Epithelial cell of prostate (primary cell): ENCODE data around the gene EME1.
"Not testable (repeated sequence)": the region's sequence is repeated elsewhere in the genome, so short reads cannot be mapped to it uniquely, and the experiment has no call there.

ENCODE experiments used
- DNase-seq: peaks from one replicate; pipeline ENCODE4 v3.0.0-alpha.2; 2011; ENCODE audit warnings: low read depth, low spot score
- H3K27ac ChIP-seq: fragments of 450-650 bp; 2 replicates; pipeline ENCODE4 v1.5.1; 2017; ENCODE audit warnings: mild to moderate bottlenecking

The EME1 gene, protein sequence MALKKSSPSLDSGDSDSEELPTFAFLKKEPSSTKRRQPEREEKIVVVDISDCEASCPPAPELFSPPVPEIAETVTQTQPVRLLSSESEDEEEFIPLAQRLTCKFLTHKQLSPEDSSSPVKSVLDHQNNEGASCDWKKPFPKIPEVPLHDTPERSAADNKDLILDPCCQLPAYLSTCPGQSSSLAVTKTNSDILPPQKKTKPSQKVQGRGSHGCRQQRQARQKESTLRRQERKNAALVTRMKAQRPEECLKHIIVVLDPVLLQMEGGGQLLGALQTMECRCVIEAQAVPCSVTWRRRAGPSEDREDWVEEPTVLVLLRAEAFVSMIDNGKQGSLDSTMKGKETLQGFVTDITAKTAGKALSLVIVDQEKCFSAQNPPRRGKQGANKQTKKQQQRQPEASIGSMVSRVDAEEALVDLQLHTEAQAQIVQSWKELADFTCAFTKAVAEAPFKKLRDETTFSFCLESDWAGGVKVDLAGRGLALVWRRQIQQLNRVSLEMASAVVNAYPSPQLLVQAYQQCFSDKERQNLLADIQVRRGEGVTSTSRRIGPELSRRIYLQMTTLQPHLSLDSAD

GRCh38 chr17:50372758-50373556 is at the start of gene EME1, which contains the start of gene MRPL27:
EME1 (plus strand) TSS chr17:50373229; CDS start chr17:50375209, 1,980 bp downstream.
MRPL27 (minus strand) TSS chr17:50373184; CDS start chr17:50373170, 14 bp downstream.
- peak; percentile 59 for DNase-seq
- peak within 1 kb of the TSS; percentile 92 for H3K27ac ChIP-seq

DNA sequence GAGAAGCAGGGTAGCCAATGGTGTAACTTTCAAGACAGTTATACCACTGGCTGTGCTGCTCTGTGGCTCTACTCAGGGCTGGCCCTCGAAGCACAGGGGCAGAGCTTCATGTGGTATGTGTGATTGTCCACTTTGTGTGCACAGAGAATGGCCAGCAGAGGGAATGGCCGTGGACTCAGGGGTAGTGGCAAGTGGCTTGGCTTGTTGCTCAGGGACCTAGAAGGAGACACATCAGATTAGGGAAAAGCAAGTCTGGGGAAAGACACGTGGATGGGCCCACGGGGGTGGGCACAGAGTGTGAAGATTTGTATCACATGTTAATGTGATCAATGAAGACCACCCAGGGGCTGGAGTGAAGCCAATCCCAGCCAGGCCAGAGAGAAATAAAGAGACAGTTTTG is 47.1 kb upstream of the EME1 start:
- no peak overlapping the region for H3K27ac ChIP-seq
- no peak for DNase-seq

DNA sequence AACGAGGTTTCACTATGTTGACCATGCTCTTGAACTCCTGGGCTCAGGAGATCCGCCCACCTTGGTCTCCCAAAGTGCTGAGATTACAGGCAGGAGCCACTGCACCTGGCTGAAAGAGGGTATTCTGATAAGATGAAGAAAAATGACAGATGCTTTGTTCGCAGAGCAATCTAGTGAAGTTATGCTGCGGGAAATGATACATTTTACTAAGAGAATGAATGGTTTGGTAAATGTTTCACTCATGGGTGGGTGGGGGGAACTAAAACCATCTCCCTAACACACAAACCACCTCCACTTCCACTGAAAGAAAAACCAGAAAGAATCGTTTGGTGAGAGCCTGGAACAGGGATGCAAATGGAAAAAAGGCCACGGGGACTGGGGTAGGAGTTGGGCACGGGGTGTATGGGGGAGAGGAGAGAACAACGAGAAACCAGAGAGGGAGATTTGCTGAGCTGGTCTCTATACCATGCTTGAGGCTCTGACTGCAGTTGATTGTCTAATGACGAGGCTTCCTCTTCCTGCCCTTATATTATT is 46.1 kb upstream of the EME1 start:
- H3K27ac ChIP-seq: no peak overlapping the region
- no peak for DNase-seq

GRCh38 chr17:50328363-50329325 is 44.4 kb upstream of the EME1 start:
- no peak for DNase-seq
- no peak overlapping the region for H3K27ac ChIP-seq

GRCh38 chr17:50329716-50330115 is 43.3 kb upstream of the EME1 start:
- no peak for DNase-seq
- no peak overlapping the region for H3K27ac ChIP-seq

GRCh38 chr17:50330151-50330775 is 42.8 kb upstream of the EME1 start:
- H3K27ac ChIP-seq: no peak overlapping the region
- no peak for DNase-seq

- H3K27ac ChIP-seq: no peak overlapping the region
- peak; percentile 36 for DNase-seq
Observed at GRCh38 chr17:50331085-50331791, 41.8 kb upstream of the EME1 start.

DNA sequence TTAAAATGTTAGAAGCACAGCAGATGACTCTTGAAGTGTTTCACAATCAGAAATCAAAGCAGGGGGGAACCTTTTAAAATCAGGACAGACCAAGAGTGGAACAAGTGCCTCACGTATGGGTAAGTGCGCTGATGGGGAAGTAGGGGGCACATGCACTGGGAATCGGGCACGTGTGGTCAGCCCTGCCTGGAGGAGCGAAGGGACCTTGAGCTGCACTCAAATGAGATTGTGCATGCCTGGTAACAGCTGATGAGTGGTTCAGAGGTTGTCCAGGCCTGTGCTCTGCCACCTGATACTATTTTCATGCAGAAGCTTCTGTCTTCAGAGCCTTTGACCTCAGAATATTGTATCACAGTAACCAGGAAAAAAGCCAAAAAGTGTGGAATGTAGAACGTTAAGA is 40.8 kb upstream of the EME1 start:
- DNase-seq: no peak
- no peak overlapping the region for H3K27ac ChIP-seq

DNA sequence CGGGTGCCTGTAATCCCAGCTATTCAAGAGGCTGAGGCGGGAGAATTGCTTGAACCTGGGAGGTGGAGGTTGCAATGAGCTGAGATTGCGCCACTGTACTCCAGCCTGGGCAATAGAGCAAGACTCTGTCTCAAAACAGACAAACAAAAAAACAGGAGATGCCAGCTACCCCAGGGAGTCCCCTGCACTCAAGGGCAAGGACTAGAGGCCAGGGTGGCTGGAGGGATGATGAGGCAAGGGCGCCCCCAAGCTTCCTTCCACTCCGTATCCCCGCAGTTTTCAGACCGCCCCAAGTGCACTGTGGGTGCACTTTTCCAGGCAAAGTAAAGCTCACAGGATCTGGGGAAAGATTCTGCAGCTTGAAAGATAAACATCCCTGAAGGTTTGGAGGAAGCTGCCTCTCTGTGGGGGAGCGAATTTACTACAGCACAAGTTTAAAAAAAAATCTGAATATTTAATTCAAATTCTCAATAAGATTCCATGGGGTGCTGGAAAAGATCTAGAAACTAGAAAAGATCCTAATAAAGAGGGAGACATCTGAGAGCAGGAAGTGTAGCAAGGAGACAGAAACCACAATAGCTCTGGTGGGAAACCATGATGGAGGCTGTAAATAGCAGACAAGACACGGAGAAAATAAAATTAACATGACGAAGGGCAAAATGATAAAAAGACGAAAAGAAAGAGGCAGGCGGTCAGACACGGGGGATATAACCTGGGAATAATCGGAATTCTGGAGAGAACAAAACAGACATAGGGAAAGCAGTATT is 39.6 kb upstream of the EME1 start:
- not testable (repeated sequence) for H3K27ac ChIP-seq, DNase-seq

GRCh38 chr17:50337956-50338355 is 35.1 kb upstream of the EME1 start:
- H3K27ac ChIP-seq: no peak overlapping the region
- no peak for DNase-seq

- H3K27ac ChIP-seq: no peak overlapping the region
- DNase-seq: no peak
Observed at GRCh38 chr17:50338645-50339044, 34.4 kb upstream of the EME1 start.

DNA sequence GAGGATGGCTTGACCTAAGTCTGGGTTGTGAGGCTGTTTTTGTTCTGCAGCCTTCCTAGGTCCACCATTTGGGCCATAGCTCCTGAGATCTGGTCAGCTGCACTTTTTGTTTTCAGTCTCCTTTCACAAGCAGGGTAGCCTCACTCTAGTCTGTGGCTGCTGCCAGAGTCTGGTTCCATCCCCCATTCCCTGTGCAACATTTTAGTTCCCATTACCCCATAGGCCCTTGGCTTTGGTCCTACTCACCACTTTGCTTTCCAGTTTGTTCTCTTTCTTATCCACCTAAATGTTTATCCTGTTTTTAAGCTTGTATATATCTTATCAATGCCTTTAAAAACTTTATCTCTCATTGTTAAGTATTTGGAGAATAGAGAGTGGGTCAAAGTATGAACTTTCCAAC is 33.6 kb upstream of the EME1 start:
- DNase-seq: no peak
- H3K27ac ChIP-seq: no peak overlapping the region

GRCh38 chr17:50344731-50345365 is 28.2 kb upstream of the EME1 start:
- DNase-seq: no peak
- H3K27ac ChIP-seq: no peak overlapping the region

DNA sequence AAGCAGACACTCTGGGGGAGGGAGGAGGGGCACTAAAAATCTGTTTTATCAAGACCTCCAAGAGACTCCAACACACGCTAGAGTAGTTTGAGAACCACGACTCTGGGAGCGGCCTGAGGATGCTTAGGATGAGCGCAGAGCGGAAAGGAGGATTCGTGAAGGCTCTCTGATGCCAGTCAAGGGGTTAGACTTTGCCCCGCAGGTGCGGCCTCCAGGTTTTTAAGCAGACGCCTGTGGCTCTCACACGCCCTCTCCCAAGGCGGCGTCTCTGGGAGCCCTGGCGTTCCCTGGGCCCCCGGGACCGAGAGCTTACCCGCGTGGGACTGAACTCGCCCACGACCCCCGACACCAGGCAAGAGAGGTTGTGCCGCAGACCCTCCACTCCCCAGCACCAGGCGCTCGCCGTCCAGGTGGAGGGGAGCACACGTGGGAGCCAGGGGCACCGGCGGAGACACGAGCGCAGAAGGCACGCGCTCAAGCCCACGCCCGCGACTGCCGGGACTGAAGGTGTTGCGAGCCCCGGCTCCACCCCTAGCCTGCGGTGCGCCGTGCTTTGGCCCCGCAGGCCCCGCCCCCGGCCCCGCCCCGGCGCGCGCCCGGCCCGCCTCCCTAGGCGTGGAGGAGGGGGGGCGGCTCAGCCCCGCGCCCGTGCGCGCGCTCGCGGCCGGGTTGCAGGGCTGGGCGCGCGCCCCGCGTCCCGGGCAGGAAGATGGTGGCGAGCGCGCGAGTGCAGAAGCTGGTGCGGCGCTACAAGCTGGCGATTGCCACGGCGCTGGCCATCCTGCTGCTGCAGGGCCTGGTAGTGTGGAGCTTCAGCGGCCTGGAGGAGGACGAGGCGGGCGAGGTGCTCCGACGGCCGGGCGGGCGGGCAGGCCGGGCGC is 27.4 kb upstream of the EME1 start, which contains the start of gene XYLT2:
XYLT2 (plus strand) TSS at position 695 of the 881 bp plus-strand sequence; CDS start at position 710, 15 bp downstream.
- H3K27ac ChIP-seq: peak within 1 kb of the TSS; percentile 40
- peak; percentile 27 for DNase-seq

GRCh38 chr17:50346313-50347116 is 26.5 kb upstream of the EME1 start:
- peak overlapping the region; percentile 40 for H3K27ac ChIP-seq
- no peak for DNase-seq
